Astrocyte of the hippocampus (primary cell): ENCODE measurements around the gene ZNF780B.

Source experiments
- DNase-seq: peaks from one replicate; pipeline ENCODE4 v3.0.0; 2011; ENCODE audit warnings: low read depth, low spot score

The ZNF780B gene

GRCh38 chr19:39982883-39983282 is 73.1 kb downstream of the ZNF780B start:
- DNase-seq: no peak
